ENCODE measurements around the gene RNF31.

RNF31 gene

DNA sequence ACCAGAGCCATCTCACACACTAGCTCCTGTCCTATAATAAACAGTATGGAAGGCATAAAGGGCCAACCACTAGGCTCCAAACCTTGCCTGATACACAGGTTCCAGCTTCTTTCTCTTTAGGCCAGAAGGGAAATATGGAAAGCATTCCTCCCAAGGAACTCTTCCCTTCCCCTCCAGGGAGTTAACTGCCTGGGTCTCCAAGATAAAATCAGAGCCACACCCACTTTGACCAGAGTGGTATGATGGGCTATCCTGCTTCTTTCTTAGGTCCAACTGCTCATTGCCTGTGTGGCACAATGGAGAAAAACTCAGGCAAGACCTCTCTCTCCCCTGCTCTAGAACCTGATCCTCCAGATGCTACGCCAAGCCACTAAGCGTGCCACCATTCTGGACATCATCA is 60.3 kb downstream of the RNF31 start:
- TF ChIP-seq, protein P1, sequence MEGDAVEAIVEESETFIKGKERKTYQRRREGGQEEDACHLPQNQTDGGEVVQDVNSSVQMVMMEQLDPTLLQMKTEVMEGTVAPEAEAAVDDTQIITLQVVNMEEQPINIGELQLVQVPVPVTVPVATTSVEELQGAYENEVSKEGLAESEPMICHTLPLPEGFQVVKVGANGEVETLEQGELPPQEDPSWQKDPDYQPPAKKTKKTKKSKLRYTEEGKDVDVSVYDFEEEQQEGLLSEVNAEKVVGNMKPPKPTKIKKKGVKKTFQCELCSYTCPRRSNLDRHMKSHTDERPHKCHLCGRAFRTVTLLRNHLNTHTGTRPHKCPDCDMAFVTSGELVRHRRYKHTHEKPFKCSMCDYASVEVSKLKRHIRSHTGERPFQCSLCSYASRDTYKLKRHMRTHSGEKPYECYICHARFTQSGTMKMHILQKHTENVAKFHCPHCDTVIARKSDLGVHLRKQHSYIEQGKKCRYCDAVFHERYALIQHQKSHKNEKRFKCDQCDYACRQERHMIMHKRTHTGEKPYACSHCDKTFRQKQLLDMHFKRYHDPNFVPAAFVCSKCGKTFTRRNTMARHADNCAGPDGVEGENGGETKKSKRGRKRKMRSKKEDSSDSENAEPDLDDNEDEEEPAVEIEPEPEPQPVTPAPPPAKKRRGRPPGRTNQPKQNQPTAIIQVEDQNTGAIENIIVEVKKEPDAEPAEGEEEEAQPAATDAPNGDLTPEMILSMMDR (IDR thresholded peaks at IDR 0.05; ENCODE audit: low read depth, low read length, missing control alignments): no peak
- no peak for DNase-seq (ENCODE audit: low read depth)
- H3K4me3 ChIP-seq (ENCODE audit: low read depth, low read length): no peak overlapping the region
- in situ Hi-C loops (cut with HindIII; ENCODE audit: low sequenced_read_pairs): loop anchor here (10.0 kb wide), 1 partner anchor 227 kb away; no protein-coding TSS in a partner anchor
